ENCODE data around the gene SYT1.

The SYT1 gene

DNA sequence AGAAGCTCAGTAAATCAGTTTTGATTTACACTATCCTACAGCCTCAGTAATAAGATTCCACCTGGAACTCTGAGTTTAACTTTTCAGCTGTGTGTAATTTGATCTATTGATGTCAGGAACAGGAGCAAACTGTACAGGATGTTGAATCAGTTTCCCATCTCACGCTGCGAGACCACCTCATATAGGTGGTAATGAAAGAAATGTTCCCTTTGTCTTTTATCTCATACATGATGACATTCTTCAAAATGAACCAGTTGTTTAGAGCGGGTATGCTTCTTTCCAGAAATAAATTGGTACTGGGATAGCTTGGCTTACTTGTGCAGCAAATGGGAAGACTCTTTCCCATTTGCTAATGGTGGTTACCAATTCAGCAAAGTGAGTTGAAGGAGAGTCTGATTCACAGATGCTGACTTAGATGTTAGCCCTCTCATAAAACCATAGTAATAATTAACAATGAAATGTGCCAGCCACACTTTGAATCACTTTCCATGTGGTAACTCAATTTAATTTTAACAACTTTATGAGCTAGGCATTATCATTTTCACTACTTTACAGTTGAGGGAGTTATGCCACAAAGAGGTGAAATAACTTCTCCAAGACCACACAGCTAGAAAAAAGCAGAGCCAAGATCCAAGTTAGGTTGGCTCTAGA is 574.7 kb downstream of the SYT1 start:
- no peak for DNase-seq (ENCODE audit: low spot score)

GRCh38 chr12:79441534-79441933 is 577.0 kb downstream of the SYT1 start:
- DNase-seq (ENCODE audit: low spot score) = no peak

GRCh38 chr12:79442396-79442795 is 577.8 kb downstream of the SYT1 start:
- no peak for DNase-seq (ENCODE audit: low spot score)

DNA sequence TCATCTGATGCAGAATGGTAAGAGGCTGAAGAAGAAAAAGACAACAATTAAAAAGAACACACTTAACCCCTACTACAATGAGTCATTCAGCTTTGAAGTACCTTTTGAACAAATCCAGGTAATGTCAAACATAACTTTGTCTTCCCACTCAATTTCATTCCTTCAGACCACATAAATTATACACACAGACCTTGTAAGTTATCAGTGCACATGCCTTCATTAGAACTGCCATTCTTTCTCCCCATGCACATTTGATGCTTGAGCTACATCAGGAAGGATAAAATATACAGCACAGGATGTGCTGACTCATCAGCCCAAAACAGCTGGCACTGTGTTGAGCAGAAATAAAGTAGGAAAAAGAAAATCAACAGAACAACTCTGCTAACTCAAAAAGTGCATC is 579.5 kb downstream of the SYT1 start:
- no peak for DNase-seq (ENCODE audit: low spot score)

- no peak for DNase-seq (ENCODE audit: low spot score)
Measured at GRCh38 chr12:79448816-79449215, 584.2 kb downstream of the SYT1 start.

DNA sequence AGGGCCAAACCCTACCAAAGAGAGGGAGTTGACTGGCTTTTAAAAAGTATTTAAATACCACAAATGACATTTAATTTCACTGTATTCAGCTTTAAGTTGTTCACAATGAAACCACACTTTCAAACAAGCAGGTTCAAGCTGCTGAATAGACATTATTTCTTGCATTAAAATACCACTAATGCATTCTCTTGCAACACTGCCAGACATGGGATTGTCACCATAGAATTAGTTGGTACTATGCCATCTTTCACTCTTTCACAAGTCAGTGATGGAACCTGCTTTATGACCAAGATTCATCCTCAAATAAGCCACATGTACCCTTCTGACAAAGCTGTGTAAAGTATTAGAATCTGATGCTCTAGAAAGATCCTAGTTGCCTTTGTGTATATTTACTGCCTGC is 586.8 kb downstream of the SYT1 start:
- no peak for DNase-seq (ENCODE audit: low spot score)

- no peak for DNase-seq (ENCODE audit: low spot score)
Measured at GRCh38 chr12:79451978-79452377, 587.4 kb downstream of the SYT1 start.

GRCh38 chr12:79452906-79453305 is 588.3 kb downstream of the SYT1 start:
- no peak for DNase-seq (ENCODE audit: low spot score)

- DNase-seq (ENCODE audit: low spot score) = no peak
Measured at GRCh38 chr12:79453820-79454219, 589.2 kb downstream of the SYT1 start.

DNA sequence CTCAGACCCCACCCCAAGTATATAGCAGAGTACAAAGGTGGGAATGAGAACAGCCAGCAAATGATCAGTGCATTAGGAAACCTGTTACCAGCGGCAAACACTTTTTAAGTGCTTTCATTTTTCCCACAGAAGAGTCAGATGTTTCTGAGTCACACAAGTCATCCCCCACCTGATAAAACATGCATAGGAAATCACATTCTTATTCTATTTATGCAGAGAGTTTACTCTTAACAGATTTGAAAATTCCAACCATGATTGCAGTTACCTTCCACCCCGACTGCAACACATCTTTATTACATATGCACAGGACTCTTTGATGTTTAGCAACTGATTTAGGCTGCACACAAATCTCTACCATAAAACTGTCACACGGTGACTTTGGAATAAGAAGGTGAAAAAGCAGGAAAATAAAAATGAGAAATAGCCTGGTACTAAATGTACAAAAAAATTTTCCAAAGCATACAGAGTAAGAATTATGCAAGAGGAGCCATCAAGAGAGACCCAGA is 589.8 kb downstream of the SYT1 start:
- DNase-seq (ENCODE audit: low spot score) = no peak

DNA sequence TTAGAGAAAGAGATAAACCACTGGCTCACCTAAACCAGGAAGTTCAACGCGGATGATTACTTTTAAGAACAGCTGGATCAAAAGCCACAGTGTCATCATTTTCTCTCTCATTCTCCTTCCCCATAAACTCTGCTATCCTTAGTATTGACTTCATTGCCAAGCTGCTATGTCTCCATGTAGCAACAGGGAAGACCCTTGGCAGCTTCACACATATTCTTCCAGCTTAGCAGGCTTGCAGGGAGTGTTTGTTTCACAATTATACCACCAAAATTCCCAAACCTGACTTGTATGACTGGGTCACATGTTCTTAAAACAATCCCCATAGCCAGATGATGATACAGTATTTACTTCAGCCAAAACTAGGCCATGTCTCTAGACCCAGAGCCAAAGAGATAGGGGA is 590.7 kb downstream of the SYT1 start:
- no peak for DNase-seq (ENCODE audit: low spot score)

- DNase-seq (ENCODE audit: low spot score) = no peak
Measured at GRCh38 chr12:79482323-79482722, 617.7 kb downstream of the SYT1 start.

GRCh38 chr12:79482921-79483320 is 618.3 kb downstream of the SYT1 start:
- no peak for DNase-seq (ENCODE audit: low spot score)

DNA sequence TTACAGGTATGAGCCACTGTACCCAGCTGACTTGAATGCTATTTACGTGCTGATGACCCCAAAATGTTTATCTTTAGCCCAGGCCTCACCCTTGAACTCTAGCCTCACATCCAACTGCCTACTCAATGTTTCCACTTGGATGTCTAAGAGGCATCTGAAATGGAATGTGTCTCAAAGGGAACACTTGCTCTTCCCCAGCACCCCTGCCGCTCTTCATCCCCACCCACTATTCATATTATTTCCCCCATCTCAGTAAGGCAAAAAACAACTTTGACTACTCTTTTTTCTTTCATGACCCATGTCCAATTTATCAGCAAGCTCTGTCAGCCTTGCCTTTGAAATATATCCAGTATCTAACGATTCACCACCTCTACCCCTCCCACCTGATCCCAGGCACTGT is 621.6 kb downstream of the SYT1 start:
- no peak for DNase-seq (ENCODE audit: low spot score)

- DNase-seq (ENCODE audit: low spot score) = no peak
Measured at GRCh38 chr12:79487386-79488110, 623.0 kb downstream of the SYT1 start.
